Raji (cell line): Measurements from ENCODE around the gene PRKRIP1.

Experiments used
- POLR2A ChIP-seq: IDR thresholded peaks from 2 replicates; pipeline ENCODE4 v1.6.1; 2011; ENCODE audit warnings: low read depth, low read length, control low read depth; ENCODE audit not compliant: insufficient read depth

Gene PRKRIP1

GRCh38 chr7:102426268-102427018 is 30.3 kb downstream of the PRKRIP1 start:
- no peak for TF ChIP-seq POLR2A

GRCh38 chr7:102427019-102427405 is 30.8 kb downstream of the PRKRIP1 start:
- TF ChIP-seq POLR2A: no peak

- TF ChIP-seq POLR2A: no peak
Observed at GRCh38 chr7:102429141-102429899, 33.2 kb downstream of the PRKRIP1 start.

GRCh38 chr7:102431617-102432298 is 35.6 kb downstream of the PRKRIP1 start:
- peak; percentile 67 for TF ChIP-seq POLR2A

- peak; percentile 56 for TF ChIP-seq POLR2A
Observed at GRCh38 chr7:102432442-102433218, 36.5 kb downstream of the PRKRIP1 start.

GRCh38 chr7:102433219-102434038 is 37.3 kb downstream of the PRKRIP1 start, which contains the start of gene ORAI2:
Gene ORAI2, plus strand, starts transcription at chr7:102433575. Its CDS starts 5,382 bp downstream, at chr7:102438957.
- peak; percentile 72 for TF ChIP-seq POLR2A

- TF ChIP-seq POLR2A: no peak
Observed at GRCh38 chr7:102434039-102434486, 37.9 kb downstream of the PRKRIP1 start.

GRCh38 chr7:102436118-102436517 is 40.0 kb downstream of the PRKRIP1 start:
- no peak for TF ChIP-seq POLR2A

GRCh38 chr7:102439963-102440795 is 44.0 kb downstream of the PRKRIP1 start:
- no peak for TF ChIP-seq POLR2A

- TF ChIP-seq POLR2A: no peak
Observed at GRCh38 chr7:102444961-102445673, 49.0 kb downstream of the PRKRIP1 start.

- no peak for TF ChIP-seq POLR2A
Observed at GRCh38 chr7:102445674-102446071, 49.5 kb downstream of the PRKRIP1 start.

GRCh38 chr7:102446387-102447156 is 50.4 kb downstream of the PRKRIP1 start:
- TF ChIP-seq POLR2A: no peak
